ENCODE results near the gene MEAK7.

DNA sequence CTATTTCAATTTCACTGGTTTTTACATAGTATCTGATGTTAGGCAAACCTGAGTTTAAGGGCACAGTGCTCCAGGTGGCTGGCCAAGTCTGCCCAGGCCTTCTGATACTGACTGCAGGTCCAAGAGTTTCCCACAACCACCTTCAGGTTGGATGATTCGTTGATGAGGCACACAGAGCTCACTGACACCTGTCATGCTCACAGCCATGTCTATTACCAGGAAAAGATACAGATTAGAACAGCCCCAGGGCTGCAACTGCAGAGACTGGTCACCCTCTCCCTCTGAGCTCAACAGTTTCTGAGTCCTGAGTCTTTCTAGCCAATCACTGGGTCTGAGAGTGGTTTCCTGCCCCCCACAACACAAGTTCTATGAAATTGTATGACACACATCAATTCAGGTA, 37.2 kb downstream of the MEAK7 start:
- no peak for TF ChIP-seq CTCF (IDR thresholded peaks at IDR 0.05)
- TF ChIP-seq POLR2A (IDR thresholded peaks at IDR 0.05): no peak
- no peak for TF ChIP-seq EP300 (IDR thresholded peaks at IDR 0.05)
- TF ChIP-seq POLR2AphosphoS5 (IDR thresholded peaks at IDR 0.05): no peak
